Natural killer cell (primary cell): ENCODE results near the gene TMEM59. TPM values are rescaled to one million over a fixed set of nuclear protein-coding genes. Genes with fewer than 3 reads are reported as not detected.

Experiments
- ATAC-seq, 3 donors: fragments of 150-1000 bp in 2 of 3; fragments of 200-7000 bp in 1 of 3; cut with Tn5 transposase; 1 replicate in 1 of 3; 2 replicates in 2 of 3; pipeline ENCODE4 v1.10.0; 2021; ENCODE audit warnings: mild to moderate bottlenecking in 2 of 3, moderate library complexity in 2 of 3
- DNase-seq, 2 donors: peaks; one replicate each; pipeline versions ENCODE4 v3.0.0 to v3.0.0-alpha.2; 2013 to 2021; ENCODE audit warnings: mixed read lengths in 1 of 2
- H3K27ac ChIP-seq: one replicate; pipeline ENCODE4 v1.5.1; 2013; ENCODE audit warnings: mild to moderate bottlenecking, low read length
- H3K27me3 ChIP-seq: one replicate; pipeline ENCODE4 v1.6.1; 2013; ENCODE audit warnings: low read length; ENCODE audit not compliant: control insufficient read depth, insufficient read depth
- H3K36me3 ChIP-seq: one replicate; pipeline ENCODE4 v1.6.1; 2013; ENCODE audit warnings: low read length; ENCODE audit not compliant: control insufficient read depth, insufficient read depth
- H3K4me1 ChIP-seq: one replicate; pipeline ENCODE4 v1.6.1; 2013; ENCODE audit warnings: low read length; ENCODE audit not compliant: control insufficient read depth, insufficient read depth
- H3K4me3 ChIP-seq: one replicate; pipeline ENCODE4 v1.5.1; 2013; ENCODE audit warnings: low read length
- H3K9me3 ChIP-seq: one replicate; pipeline ENCODE4 v1.6.1; 2013; ENCODE audit warnings: low read length; ENCODE audit not compliant: control insufficient read depth, insufficient read depth
- H3K27ac Mint-ChIP-seq, 2 donors: one replicate each; pipeline ENCODE4 v1.8.0; 2022; ENCODE audit warnings: mild to moderate bottlenecking in 2 of 2, mixed read lengths in 2 of 2, moderate library complexity in 1 of 2
- H3K27me3 Mint-ChIP-seq, 2 donors: one replicate each; pipeline ENCODE4 v1.8.0; 2022; ENCODE audit warnings: low read depth in 2 of 2, mixed read lengths in 2 of 2
- H3K36me3 Mint-ChIP-seq: one replicate; pipeline ENCODE4 v1.8.0; 2022; ENCODE audit warnings: mixed read lengths
- H3K4me1 Mint-ChIP-seq, 2 donors: one replicate each; pipeline ENCODE4 v1.8.0; 2022; ENCODE audit warnings: mixed read lengths in 2 of 2
- H3K4me3 Mint-ChIP-seq: one replicate; pipeline ENCODE4 v1.8.0; 2022; ENCODE audit warnings: mild to moderate bottlenecking, moderate library complexity, mixed read lengths
- H3K9me3 Mint-ChIP-seq, 2 donors: one replicate each; pipeline ENCODE4 v1.8.0; 2022; ENCODE audit warnings: mixed read lengths in 2 of 2
- WGBS: methylation state at CpG from one replicate; pipeline ENCODE4 v1.1.7; 2013; ENCODE audit warnings: missing lambda C conversion rate; ENCODE audit not compliant: insufficient coverage; 5-methylcytosine and 5-hydroxymethylcytosine counted together
- intact Hi-C: fragments of 100-400 bp; cut with micrococcal nuclease; formaldehyde crosslinking; loops from one replicate; pipeline ENCODE4 v1.14.2; 2022
- total RNA-seq, 4 donors: library from RNA; stranded (reverse); fragments of 120-200 nt in 1 of 4; gene quantifications; one replicate each; pipeline versions ENCODE4 v1.2.3 to v1.2.4, GENCODE V29; 2013 to 2022
- TF ChIP-seq, protein P1 (sequence below): fragments of 200-600 bp; IDR thresholded peaks from one replicate; pipeline ENCODE4 v1.8.0; 2022; ENCODE audit warnings: antibody characterized with exemption

The TMEM59 gene, protein sequence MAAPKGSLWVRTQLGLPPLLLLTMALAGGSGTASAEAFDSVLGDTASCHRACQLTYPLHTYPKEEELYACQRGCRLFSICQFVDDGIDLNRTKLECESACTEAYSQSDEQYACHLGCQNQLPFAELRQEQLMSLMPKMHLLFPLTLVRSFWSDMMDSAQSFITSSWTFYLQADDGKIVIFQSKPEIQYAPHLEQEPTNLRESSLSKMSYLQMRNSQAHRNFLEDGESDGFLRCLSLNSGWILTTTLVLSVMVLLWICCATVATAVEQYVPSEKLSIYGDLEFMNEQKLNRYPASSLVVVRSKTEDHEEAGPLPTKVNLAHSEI
- 100 to 1,000 TPM; 187 to 202 (median 199) TPM for total RNA-seq
- total RNA-seq (2013): 262 TPM

DNA sequence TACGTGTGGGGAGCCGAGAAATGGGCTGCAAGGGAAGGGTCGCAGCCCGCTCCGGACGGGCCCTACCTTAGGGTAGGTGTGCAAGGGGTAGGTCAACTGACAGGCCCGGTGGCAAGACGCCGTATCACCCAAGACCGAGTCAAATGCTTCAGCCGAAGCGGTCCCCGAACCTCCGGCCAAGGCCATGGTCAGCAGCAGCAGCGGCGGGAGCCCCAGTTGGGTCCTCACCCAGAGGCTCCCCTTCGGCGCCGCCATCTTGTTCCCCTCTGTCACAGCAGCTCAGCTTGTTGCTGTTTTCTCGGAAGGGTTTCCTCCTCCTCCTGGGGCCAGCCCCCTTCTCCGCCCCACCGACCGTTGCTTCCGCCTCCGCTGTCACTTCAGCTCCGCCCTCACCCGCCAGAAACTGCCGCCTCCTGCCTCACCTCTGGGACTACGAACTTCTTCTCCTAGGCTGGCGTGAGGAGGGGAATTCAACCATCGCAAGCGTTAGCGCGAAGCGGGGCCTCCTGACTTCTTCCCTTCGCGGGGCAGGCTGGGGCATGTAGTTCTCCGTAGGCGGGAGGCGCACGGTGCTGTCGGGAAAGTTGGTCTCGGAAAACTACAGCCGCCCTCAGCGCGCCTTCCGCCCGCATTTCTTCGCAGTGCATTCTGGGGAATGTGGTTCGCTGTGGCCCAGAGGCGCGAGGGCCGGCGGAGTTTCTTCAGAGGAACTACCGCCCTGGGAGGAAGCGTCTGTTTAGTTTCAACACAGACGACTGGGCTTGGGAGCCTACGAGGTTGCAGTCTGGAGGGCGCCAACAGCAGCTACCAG lies at the start of gene TMEM59, which contains the start of gene TCEANC2:
TMEM59 (minus strand) TSS at position 271 of the 811 bp plus-strand sequence; CDS start at position 255, 16 bp downstream.
TCEANC2 (plus strand) TSS at position 675 of the 811 bp plus-strand sequence. CDS start 815 bp downstream, outside the sequence.
- Histone ChIP-seq H3K4me3 (peak within 1 kb of the TSS; percentile 88), H3K27me3 (no peaks in the 10 kb centered on the region), H3K36me3 (peaks cover 4% of the 10 kb centered on the region), H3K9me3 (no peaks in the 10 kb centered on the region), H3K4me1 (peaks cover 33% of the 10 kb centered on the region), H3K27ac (peak within 1 kb of the TSS; percentile 84)
- H3K36me3 Mint-ChIP-seq: no peaks in the 10 kb centered on the region
- peaks cover 23 to 24% of the 10 kb centered on the region in 2 donors for H3K4me1 Mint-ChIP-seq
- peak; percentile 88 to 96 (median 90) for ATAC-seq
- DNase-seq: peak; percentile 93 to 99
- no peak within 1 kb of the TSS for H3K4me3 Mint-ChIP-seq
- H3K9me3 Mint-ChIP-seq: no peaks in the 10 kb centered on the region
- no peak within 1 kb of the TSS for H3K27ac Mint-ChIP-seq
- no peaks in the 10 kb centered on the region for H3K27me3 Mint-ChIP-seq
- TF ChIP-seq, protein P1, sequence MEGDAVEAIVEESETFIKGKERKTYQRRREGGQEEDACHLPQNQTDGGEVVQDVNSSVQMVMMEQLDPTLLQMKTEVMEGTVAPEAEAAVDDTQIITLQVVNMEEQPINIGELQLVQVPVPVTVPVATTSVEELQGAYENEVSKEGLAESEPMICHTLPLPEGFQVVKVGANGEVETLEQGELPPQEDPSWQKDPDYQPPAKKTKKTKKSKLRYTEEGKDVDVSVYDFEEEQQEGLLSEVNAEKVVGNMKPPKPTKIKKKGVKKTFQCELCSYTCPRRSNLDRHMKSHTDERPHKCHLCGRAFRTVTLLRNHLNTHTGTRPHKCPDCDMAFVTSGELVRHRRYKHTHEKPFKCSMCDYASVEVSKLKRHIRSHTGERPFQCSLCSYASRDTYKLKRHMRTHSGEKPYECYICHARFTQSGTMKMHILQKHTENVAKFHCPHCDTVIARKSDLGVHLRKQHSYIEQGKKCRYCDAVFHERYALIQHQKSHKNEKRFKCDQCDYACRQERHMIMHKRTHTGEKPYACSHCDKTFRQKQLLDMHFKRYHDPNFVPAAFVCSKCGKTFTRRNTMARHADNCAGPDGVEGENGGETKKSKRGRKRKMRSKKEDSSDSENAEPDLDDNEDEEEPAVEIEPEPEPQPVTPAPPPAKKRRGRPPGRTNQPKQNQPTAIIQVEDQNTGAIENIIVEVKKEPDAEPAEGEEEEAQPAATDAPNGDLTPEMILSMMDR: no peak
- 0% methylated on average over 59 of the region's 59 CpGs for WGBS
- intact Hi-C loops: loop anchor here (1.0 to 5.0 kb wide), 6 partner anchors 108 to 754 kb away; partner anchors contain the start of genes IFT25, NDC1, PARS2 and SSBP3

DNA sequence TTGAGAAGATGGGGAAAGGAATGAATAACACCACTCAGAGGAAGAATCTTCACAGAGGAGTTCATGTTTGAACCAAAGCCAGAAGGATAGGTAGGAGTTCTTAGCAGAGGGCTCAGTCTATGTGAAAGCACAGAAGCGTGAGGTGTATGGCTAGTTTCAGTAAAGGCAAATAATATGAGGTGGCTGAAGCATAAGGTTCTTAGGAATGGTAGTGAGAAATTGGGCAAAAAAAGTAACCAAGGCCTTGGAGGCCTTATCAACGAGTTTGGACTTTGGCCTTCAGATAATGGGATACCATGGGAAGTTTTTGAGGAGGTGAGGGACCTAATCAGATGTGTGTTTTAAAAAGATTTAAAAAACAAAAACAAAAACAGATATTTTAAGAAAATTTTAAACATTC lies 47.5 kb upstream of the TMEM59 start:
- no peak overlapping the region for H3K27ac Mint-ChIP-seq
- TF ChIP-seq, protein P1: no peak
- peaks cover 0 to 6% of the 10 kb centered on the region in 2 donors for H3K4me1 Mint-ChIP-seq
- no peak overlapping the region for H3K4me3 ChIP-seq
- no peaks in the 10 kb centered on the region for H3K27me3 ChIP-seq
- peaks cover 2% of the 10 kb centered on the region for H3K4me1 ChIP-seq
- no peaks in the 10 kb centered on the region for H3K27me3 Mint-ChIP-seq
- no peaks in the 10 kb centered on the region for H3K9me3 Mint-ChIP-seq
- ATAC-seq: no peak
- H3K36me3 ChIP-seq: peaks cover 20% of the 10 kb centered on the region
- intact Hi-C loops: no loop called here
- no peaks in the 10 kb centered on the region for H3K9me3 ChIP-seq
- H3K27ac ChIP-seq: no peak overlapping the region
- no peaks in the 10 kb centered on the region for H3K36me3 Mint-ChIP-seq
- no peak overlapping the region for H3K4me3 Mint-ChIP-seq
- DNase-seq: no peak
- 94% methylated on average over 2 of the region's 2 CpGs for WGBS

DNA sequence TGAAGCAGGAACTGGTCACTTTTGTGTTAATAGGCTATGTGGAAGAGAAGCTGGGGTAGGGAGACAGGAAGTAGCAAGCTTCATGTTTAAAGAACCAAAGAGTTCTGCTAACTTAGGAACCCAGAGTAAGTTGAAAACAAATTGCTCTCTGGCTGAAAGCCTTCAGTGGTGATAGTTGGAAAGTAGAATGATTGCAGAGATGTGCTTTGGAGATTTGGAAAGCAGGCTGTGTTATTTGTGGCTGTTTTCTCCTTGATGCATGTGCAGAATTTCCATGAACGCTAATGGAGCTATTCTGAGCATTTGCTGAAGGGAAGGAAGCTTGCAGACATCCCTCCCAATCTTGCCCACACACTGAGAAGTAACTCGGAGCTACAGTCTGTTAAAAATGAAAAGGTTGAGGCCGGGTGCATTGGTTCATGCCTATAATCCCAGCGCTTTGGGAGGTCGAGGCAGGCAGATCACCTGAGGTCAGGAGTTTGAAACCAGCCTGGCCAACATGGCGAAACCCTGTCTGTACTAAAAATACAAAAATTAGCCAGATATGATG lies 46.1 kb upstream of the TMEM59 start:
- Mint-ChIP-seq H3K27ac (no peak overlapping the region), H3K27me3 (no peaks in the 10 kb centered on the region), H3K4me1 (peaks cover 0 to 6% of the 10 kb centered on the region in 2 donors), H3K36me3 (no peaks in the 10 kb centered on the region), H3K4me3 (no peak overlapping the region), H3K9me3 (no peaks in the 10 kb centered on the region)
- TF ChIP-seq, protein P1: no peak
- 72% methylated on average over 6 of the region's 6 CpGs for WGBS
- ATAC-seq (no peak), DNase-seq (no peak)
- Histone ChIP-seq H3K27me3 (no peaks in the 10 kb centered on the region), H3K36me3 (peaks cover 20% of the 10 kb centered on the region), H3K27ac (no peak overlapping the region), H3K4me1 (peaks cover 4% of the 10 kb centered on the region), H3K4me3 (no peak overlapping the region), H3K9me3 (no peaks in the 10 kb centered on the region)
- intact Hi-C loops: no loop called here
